K562 (cell line): ENCODE measurements around the gene SMAD4. TPM values are rescaled to one million over a fixed set of nuclear protein-coding genes. Genes with fewer than 3 reads are reported as not detected.

Experiments
- ATAC-seq: fragments of 200-7000 bp; cut with Tn5 transposase; 3 replicates; pipeline ENCODE4 v1.9.1; 2020; ENCODE audit warnings: moderate library complexity
- BruUV-seq: library from RNA; stranded (reverse); fragments of 400-500 nt; replicated peaks from 2 replicates; lab custom pipeline; 2021; lab: Mats Ljungman, UMichigan
- CTCF ChIA-PET: fragments of 300-600 bp; formaldehyde crosslinking; extraction: SDS; loops from one replicate; lab custom pipeline; 2021; ENCODE audit warnings: low intra/inter-chr PET ratio; lab: Yijun Ruan, JAX
- POLR2A ChIA-PET: fragments of 300-600, 350-650 bp; sonication (Branson Sonifier 250); formaldehyde crosslinking; extraction: SDS; loops from one replicate; lab custom pipeline; 2021; ENCODE audit warnings: antibody characterized with exemption, inconsistent platforms; lab: Yijun Ruan, JAX
- DNase-seq, 4 experiments: peaks; one replicate each; pipeline versions ENCODE4 v3.0.0 to v3.0.0-alpha.2; 2011 to 2018; ENCODE audit warnings: low spot score in 3 of 4, mixed read lengths in 3 of 4; ENCODE audit errors: extremely low read depth in 1 of 4
- FAIRE-seq: peaks from 2 replicates; lab custom pipeline; 2011; peaks lifted over from hg19 to GRCh38; lab: Jason Lieb, UNC
- H2AFZ ChIP-seq: 2 replicates; pipeline ENCODE4 v1.6.0; 2011; ENCODE audit warnings: low read depth, low read length, control low read depth, inconsistent platforms
- H3K27ac ChIP-seq: fragments of 200-600 bp; 3 replicates; pipeline ENCODE4 v1.8.0; 2011; ENCODE audit warnings: low read depth, mild to moderate bottlenecking, control low read depth, inconsistent platforms, low read length, moderate library complexity, mixed read lengths; ENCODE audit errors: extremely low read depth
- H3K27me3 ChIP-seq, 2 experiments: fragments of 300-600 bp in 1 of 2; 2 replicates in 1 of 2; 3 replicates in 1 of 2; pipeline versions ENCODE4 v1.6.0 to v1.8.0; 2011; ENCODE audit warnings: inconsistent platforms in 2 of 2, low read length in 2 of 2, mild to moderate bottlenecking in 1 of 2, mixed read lengths in 1 of 2, moderate library complexity in 1 of 2; ENCODE audit not compliant: control insufficient read depth in 2 of 2, insufficient read depth in 2 of 2
- H3K36me3 ChIP-seq: fragments of 300-600 bp; 3 replicates; pipeline ENCODE4 v1.8.0; 2011; ENCODE audit warnings: mild to moderate bottlenecking, low read length, inconsistent platforms; ENCODE audit not compliant: control insufficient read depth, insufficient read depth
- H3K4me1 ChIP-seq, 2 experiments: fragments of 200-600 bp in 1 of 2; replicated peaks in 1 of 2; 2 replicates in 1 of 2; 3 replicates in 1 of 2; pipeline versions ENCODE4 v1.5.1 to v1.8.0; 2011; ENCODE audit warnings: inconsistent platforms in 2 of 2, low read length in 2 of 2, mild to moderate bottlenecking in 1 of 2, mixed read lengths in 1 of 2, moderate library complexity in 1 of 2; ENCODE audit not compliant: control insufficient read depth in 2 of 2, insufficient read depth in 2 of 2
- H3K4me2 ChIP-seq: 2 replicates; pipeline ENCODE4 v1.6.1; 2011; ENCODE audit warnings: low read length, control low read depth, inconsistent platforms, mixed read lengths; ENCODE audit not compliant: insufficient read depth
- H3K4me3 ChIP-seq: fragments of 200-600 bp; sonication (generic), shearing (Covaris generic); 2 replicates; pipeline ENCODE4 v1.5.1; 2016; ENCODE audit warnings: control low read depth, inconsistent platforms
- H3K79me2 ChIP-seq: fragments of 200-600 bp; 3 replicates; pipeline ENCODE4 v1.8.0; 2011; ENCODE audit warnings: low read length, inconsistent platforms; ENCODE audit not compliant: control insufficient read depth, insufficient read depth
- H3K9ac ChIP-seq, 2 experiments: 2 replicates each; pipeline versions ENCODE4 v1.6.0 to v1.6.1; 2011; ENCODE audit warnings: low read depth in 2 of 2, low read length in 2 of 2, control low read depth in 1 of 2, inconsistent platforms in 1 of 2, mild to moderate bottlenecking in 1 of 2, mixed read lengths in 1 of 2; ENCODE audit not compliant: insufficient read depth in 1 of 2
- H3K9me1 ChIP-seq: one replicate; pipeline ENCODE4 v1.6.0; 2011; ENCODE audit warnings: inconsistent platforms, mild to moderate bottlenecking, low read length, moderate library complexity; ENCODE audit not compliant: control insufficient read depth, insufficient read depth
- H3K9me3 ChIP-seq: replicated peaks from 2 replicates; pipeline ENCODE4 v1.5.1; 2011; ENCODE audit warnings: low read depth, low read length, inconsistent platforms; ENCODE audit not compliant: control insufficient read depth, insufficient read depth
- H4K20me1 ChIP-seq: replicated peaks from 2 replicates; pipeline ENCODE4 v1.6.1; 2011; ENCODE audit warnings: low read length, inconsistent platforms, mixed read lengths; ENCODE audit not compliant: control insufficient read depth, insufficient read depth
- ATF7 ChIP-seq: fragments of 450-650 bp; IDR thresholded peaks from 2 replicates; pipeline ENCODE4 v1.7.1; 2014; ENCODE audit warnings: mild to moderate bottlenecking, moderate library complexity
- JUND ChIP-seq, 2 experiments: IDR thresholded peaks; 2 replicates in 1 of 2; 3 replicates in 1 of 2; pipeline ENCODE4 v1.6.1; 2011; ENCODE audit warnings: borderline replicate concordance in 2 of 2, low read depth in 2 of 2, low read length in 2 of 2, improper control_type of control experiment in 1 of 2, missing biosample characterization in 1 of 2, missing genetic modification characterization in 1 of 2, missing genetic modification reagents in 1 of 2
- RBM34 ChIP-seq: fragments of 200-400 bp; formaldehyde crosslinking; IDR thresholded peaks from 2 replicates; pipeline ENCODE4 v1.6.1; 2018; ENCODE audit warnings: low read length, borderline replicate concordance; ENCODE audit not compliant: insufficient read depth
- WGBS: fragments of 100-300 bp; shearing (Covaris generic); methylation state at CpG from one replicate; pipeline ENCODE4 v1.1.6; 2016; ENCODE audit warnings: low coverage, mixed read lengths; ENCODE audit not compliant: insufficient coverage; ENCODE audit errors: missing lambda C conversion rate; 5-methylcytosine and 5-hydroxymethylcytosine counted together
- in situ Hi-C: fragments of 300-500 bp; cut with MboI; formaldehyde crosslinking; loops from 4 replicates; pipeline ENCODE4 v1.15.0; 2018; ENCODE audit warnings: inconsistent platforms, mixed read lengths
- intact Hi-C: fragments of 100-400 bp; cut with micrococcal nuclease; formaldehyde crosslinking; loops from 2 replicates; pipeline ENCODE4 v1.14.2; 2022
- polyA plus RNA-seq, 8 experiments: library from polyadenylated mRNA; depleted of rRNA in 4 of 8; stranded (reverse) in 5 of 8; unstranded in 3 of 8; fragments of >200 nt; fragmentation: Nextera tagmentation in 2 of 8; fragmentation: Illumina TruSeq in 1 of 8; extraction: Ambion mirVana in 2 of 8; extraction: Trizol in 1 of 8; gene quantifications; 2 replicates each; pipeline versions ENCODE4 v1.2.1 to v1.2.3, GENCODE V29; 2011 to 2014; ENCODE audit warnings: inconsistent platforms in 1 of 8, missing spikeins in 1 of 8
- total RNA-seq, 7 experiments: library from RNA; depleted of rRNA in 6 of 7; stranded (reverse); fragments of >200 nt in 6 of 7; fragmentation: Illumina TruSeq in 2 of 7; extraction: Trizol in 2 of 7; gene quantifications; 2 replicates each; pipeline versions ENCODE4 v1.2.1 to v1.2.3, GENCODE V29; 2011 to 2021; ENCODE audit warnings: low replicate concordance in 1 of 7
- TF ChIP-seq, protein P1 (sequence below): fragments of 450-650 bp; IDR thresholded peaks from 2 replicates; pipeline ENCODE4 v1.7.1; 2018; ENCODE audit warnings: mild to moderate bottlenecking, low read depth; ENCODE audit not compliant: partially characterized antibody
- TF ChIP-seq, protein P2 (sequence below): sonication (generic); formaldehyde crosslinking; IDR thresholded peaks from 2 replicates; pipeline ENCODE4 v1.8.1; 2023; ENCODE audit warnings: mild to moderate bottlenecking, missing genetic modification reagents
- TF ChIP-seq, protein P3 (sequence below), 2 experiments: fragments of 450-650 bp in 1 of 2; sonication (generic) in 1 of 2; formaldehyde crosslinking in 1 of 2; IDR thresholded peaks in 1 of 2; conservative IDR thresholded peaks in 1 of 2; 2 replicates each; pipeline versions ENCODE4 v1.6.1 to v1.8.1; 2016 to 2023; ENCODE audit warnings: mild to moderate bottlenecking in 2 of 2, moderate library complexity in 2 of 2, inconsistent platforms in 1 of 2, missing genetic modification reagents in 1 of 2

Gene SMAD4
- total and polyA plus RNA-seq, 9 of the 15 experiments (the other 6 are each of a cell fraction or from before 2014, with no cell fraction given), result 5.7 to 55.0 (median 39.4) TPM

DNA sequence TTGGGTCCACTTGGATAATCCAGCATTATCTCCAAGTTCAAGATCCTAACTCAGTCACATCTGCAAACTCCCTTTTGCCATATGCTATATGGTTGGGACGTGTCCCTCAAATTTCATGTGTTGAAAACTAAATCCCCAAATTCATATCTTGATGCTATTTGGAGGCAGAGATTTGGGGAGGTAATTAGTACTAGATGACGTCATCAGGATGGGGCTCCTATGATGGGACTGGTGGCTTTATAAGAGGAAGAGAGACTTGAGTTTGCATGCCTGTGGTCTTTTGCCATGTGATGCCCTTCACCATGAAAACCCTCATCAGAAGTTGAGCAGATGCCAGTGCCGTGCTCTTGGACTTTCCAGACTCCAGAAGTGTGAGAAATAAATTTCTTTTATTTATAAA lies 16.8 kb upstream of the SMAD4 start:
- POLR2A ChIA-PET, result no interaction called here
- in situ Hi-C loops, result no loop called here
- FAIRE-seq, result no peak

More for the DNA sequence above, 16.8 kb upstream of the SMAD4 start:
- no peaks in the 10 kb centered on the region for H3K27me3 ChIP-seq
- no peak overlapping the region for H3K9ac ChIP-seq
- DNase-seq (no peak), ATAC-seq (no peak)
- TF ChIP-seq, protein P1, sequence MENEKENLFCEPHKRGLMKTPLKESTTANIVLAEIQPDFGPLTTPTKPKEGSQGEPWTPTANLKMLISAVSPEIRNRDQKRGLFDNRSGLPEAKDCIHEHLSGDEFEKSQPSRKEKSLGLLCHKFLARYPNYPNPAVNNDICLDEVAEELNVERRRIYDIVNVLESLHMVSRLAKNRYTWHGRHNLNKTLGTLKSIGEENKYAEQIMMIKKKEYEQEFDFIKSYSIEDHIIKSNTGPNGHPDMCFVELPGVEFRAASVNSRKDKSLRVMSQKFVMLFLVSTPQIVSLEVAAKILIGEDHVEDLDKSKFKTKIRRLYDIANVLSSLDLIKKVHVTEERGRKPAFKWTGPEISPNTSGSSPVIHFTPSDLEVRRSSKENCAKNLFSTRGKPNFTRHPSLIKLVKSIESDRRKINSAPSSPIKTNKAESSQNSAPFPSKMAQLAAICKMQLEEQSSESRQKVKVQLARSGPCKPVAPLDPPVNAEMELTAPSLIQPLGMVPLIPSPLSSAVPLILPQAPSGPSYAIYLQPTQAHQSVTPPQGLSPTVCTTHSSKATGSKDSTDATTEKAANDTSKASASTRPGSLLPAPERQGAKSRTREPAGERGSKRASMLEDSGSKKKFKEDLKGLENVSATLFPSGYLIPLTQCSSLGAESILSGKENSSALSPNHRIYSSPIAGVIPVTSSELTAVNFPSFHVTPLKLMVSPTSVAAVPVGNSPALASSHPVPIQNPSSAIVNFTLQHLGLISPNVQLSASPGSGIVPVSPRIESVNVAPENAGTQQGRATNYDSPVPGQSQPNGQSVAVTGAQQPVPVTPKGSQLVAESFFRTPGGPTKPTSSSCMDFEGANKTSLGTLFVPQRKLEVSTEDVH, result no peak
- TF ChIP-seq, protein P2, sequence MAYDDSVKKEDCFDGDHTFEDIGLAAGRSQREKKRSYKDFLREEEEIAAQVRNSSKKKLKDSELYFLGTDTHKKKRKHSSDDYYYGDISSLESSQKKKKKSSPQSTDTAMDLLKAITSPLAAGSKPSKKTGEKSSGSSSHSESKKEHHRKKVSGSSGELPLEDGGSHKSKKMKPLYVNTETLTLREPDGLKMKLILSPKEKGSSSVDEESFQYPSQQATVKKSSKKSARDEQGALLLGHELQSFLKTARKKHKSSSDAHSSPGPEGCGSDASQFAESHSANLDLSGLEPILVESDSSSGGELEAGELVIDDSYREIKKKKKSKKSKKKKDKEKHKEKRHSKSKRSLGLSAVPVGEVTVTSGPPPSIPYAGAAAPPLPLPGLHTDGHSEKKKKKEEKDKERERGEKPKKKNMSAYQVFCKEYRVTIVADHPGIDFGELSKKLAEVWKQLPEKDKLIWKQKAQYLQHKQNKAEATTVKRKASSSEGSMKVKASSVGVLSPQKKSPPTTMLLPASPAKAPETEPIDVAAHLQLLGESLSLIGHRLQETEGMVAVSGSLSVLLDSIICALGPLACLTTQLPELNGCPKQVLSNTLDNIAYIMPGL (CRISPR knock-in tag), result no peak
- peak; percentile 52 for TF ChIP-seq JUND (IDR thresholded peaks at IDR 0.05; ENCODE audit: borderline replicate concordance, low read depth, low read length)
- no peak; the same call in 2 of the 3 replicates for TF ChIP-seq JUND (tag; IDR thresholded peaks at IDR 0.05; ENCODE audit: borderline replicate concordance, low read depth, low read length)
- TF ChIP-seq RBM34, result no peak
- TF ChIP-seq ATF7, result peak; percentile 79
- TF ChIP-seq, protein P3, sequence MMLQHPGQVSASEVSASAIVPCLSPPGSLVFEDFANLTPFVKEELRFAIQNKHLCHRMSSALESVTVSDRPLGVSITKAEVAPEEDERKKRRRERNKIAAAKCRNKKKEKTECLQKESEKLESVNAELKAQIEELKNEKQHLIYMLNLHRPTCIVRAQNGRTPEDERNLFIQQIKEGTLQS (IDR thresholded peaks at IDR 0.05), result peak; percentile 84
- TF ChIP-seq, protein P3 (CRISPR knock-in tag; conservative IDR thresholded peaks at IDR 0.05), result no peak
- CTCF ChIA-PET, result no interaction called here
- no peak overlapping the region for H2AFZ ChIP-seq
- H3K9me1 ChIP-seq, result no peaks in the 10 kb centered on the region
- no peaks in the 10 kb centered on the region for H3K36me3 ChIP-seq
- no peaks in the 10 kb centered on the region for H3K79me2 ChIP-seq
- no peak overlapping the region for H3K27ac ChIP-seq
- intact Hi-C loops, result no loop called here
- H3K4me2 ChIP-seq, result no peak overlapping the region
- no peak overlapping the region for H3K4me3 ChIP-seq
- no peaks in the 10 kb centered on the region for H3K9me3 ChIP-seq
- no TSS peak for BruUV-seq
- H4K20me1 ChIP-seq, result no peaks in the 10 kb centered on the region
- no peaks in the 10 kb centered on the region; a peak in 1 of 5 replicates for H3K4me1 ChIP-seq
- 5% methylated on average over 3 of the region's 3 CpGs for WGBS
